Common myeloid progenitor, CD34-positive (primary cell): ENCODE measurements around the gene PRKN.

Experiments
- CTCF ChIA-PET: fragments of 350-600 bp; sonication (Branson Sonifier 250); formaldehyde crosslinking; loops from one replicate; lab custom pipeline; 2021; ENCODE audit warnings: antibody characterized with exemption; lab: Charles Lee
- POLR2A ChIA-PET: fragments of 350-600 bp; sonication (Branson Sonifier 250); formaldehyde crosslinking; loops from one replicate; lab custom pipeline; 2021; ENCODE audit warnings: antibody characterized with exemption; lab: Charles Lee
- DNase-seq, 3 donors: peaks; one replicate each; pipeline versions ENCODE4 v3.0.0 to v3.0.0-alpha.2; 2013
- H3K27ac ChIP-seq, 2 experiments: 1 replicate in 1 of 2; 2 replicates in 1 of 2; pipeline ENCODE4 v1.7.0; 2013; ENCODE audit warnings: inconsistent platforms in 2 of 2, low read length in 2 of 2, mild to moderate bottlenecking in 2 of 2, low read depth in 1 of 2, moderate library complexity in 1 of 2; ENCODE audit not compliant: severe bottlenecking in 2 of 2, insufficient read depth in 1 of 2, poor library complexity in 1 of 2
- H3K27me3 ChIP-seq, 5 experiments: replicated peaks in 2 of 5; 1 replicate in 3 of 5; 2 replicates in 2 of 5; pipeline versions ENCODE4 v1.6.1 to v1.7.0; 2013; ENCODE audit warnings: low read length in 4 of 5, mild to moderate bottlenecking in 2 of 5, moderate library complexity in 2 of 5, inconsistent platforms in 1 of 5; ENCODE audit not compliant: insufficient read depth in 5 of 5, control insufficient read depth in 4 of 5
- H3K36me3 ChIP-seq, 4 experiments: 1 replicate in 2 of 4; 2 replicates in 2 of 4; pipeline versions ENCODE4 v1.6.1 to v1.7.0; 2013; ENCODE audit warnings: low read length in 3 of 4, control low read depth in 1 of 4, mild to moderate bottlenecking in 1 of 4; ENCODE audit not compliant: control insufficient read depth in 4 of 4, insufficient read depth in 4 of 4
- H3K4me1 ChIP-seq, 4 experiments: 1 replicate in 3 of 4; 2 replicates in 1 of 4; pipeline versions ENCODE4 v1.6.1 to v1.7.1; 2013; ENCODE audit warnings: low read length in 3 of 4, mild to moderate bottlenecking in 3 of 4, control low read depth in 1 of 4, inconsistent platforms in 1 of 4, moderate library complexity in 1 of 4; ENCODE audit not compliant: control insufficient read depth in 4 of 4, insufficient read depth in 4 of 4; ENCODE audit errors: control extremely low read depth in 1 of 4
- H3K4me3 ChIP-seq, 7 experiments: 1 replicate in 4 of 7; 2 replicates in 3 of 7; pipeline versions ENCODE4 v1.5.1 to v1.7.0; 2013; ENCODE audit warnings: mild to moderate bottlenecking in 7 of 7, low read length in 6 of 7, moderate library complexity in 6 of 7, inconsistent platforms in 2 of 7, low read depth in 2 of 7, control low read depth in 1 of 7; ENCODE audit not compliant: insufficient read depth in 4 of 7, control insufficient read depth in 1 of 7; ENCODE audit errors: extremely low read depth in 1 of 7
- H3K9me3 ChIP-seq, 5 experiments: 1 replicate in 4 of 5; 2 replicates in 1 of 5; pipeline versions ENCODE4 v1.6.1 to v1.7.1; 2013; ENCODE audit warnings: low read length in 4 of 5, mild to moderate bottlenecking in 2 of 5, inconsistent platforms in 1 of 5, low read depth in 1 of 5, moderate library complexity in 1 of 5; ENCODE audit not compliant: control insufficient read depth in 4 of 5, insufficient read depth in 2 of 5; ENCODE audit errors: control extremely low read depth in 1 of 5
- WGBS: methylation state at CpG from one replicate; pipeline ENCODE4 v1.1.5; 2013; ENCODE audit not compliant: insufficient coverage; 5-methylcytosine and 5-hydroxymethylcytosine counted together

Gene PRKN

DNA sequence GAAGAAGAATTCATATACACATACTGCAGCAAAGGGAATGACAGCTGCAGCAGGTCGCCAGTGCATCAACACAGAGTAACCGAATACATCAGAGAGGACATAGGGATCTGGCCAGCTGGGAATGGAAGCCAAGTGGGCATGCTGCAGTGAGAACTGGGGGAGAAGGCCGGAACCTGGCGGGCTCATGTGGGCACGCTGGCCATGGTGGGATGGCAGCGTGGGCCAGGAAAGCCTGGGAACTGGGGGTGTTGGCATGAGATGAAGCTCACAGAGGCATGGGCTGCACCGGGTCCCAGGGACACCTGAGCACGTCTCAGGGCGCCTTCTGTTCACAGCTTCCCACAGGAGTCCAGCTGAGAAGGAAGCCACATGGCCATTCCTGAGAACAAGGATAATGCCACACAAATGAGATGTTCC, 1314.2 kb downstream of the PRKN start:
- no peak overlapping the region for H3K27ac ChIP-seq
- CTCF ChIA-PET, result no interaction called here
- POLR2A ChIA-PET, result no interaction called here

DNA sequence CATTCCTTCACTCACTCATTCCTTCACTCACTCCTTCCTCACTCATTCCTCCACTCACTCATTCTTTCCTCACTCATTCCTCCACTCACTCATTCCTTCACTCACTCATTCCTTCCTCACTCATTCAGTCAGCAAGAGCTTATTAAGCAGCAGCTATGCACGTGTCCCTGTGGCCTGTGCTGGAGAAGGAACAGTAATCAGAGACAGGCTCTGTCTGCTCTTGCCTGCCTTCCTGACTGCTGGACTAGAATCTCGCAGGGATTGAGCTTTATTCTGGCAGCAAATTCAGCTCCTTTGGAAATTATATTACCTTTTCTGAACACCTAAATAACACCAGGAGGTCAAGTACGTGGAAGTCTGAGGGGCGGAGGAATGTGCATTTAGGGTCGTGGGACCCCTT, 1314.8 kb downstream of the PRKN start:
- Histone ChIP-seq H3K4me1 (no peaks in the 10 kb centered on the region), H3K36me3 (no peaks in the 10 kb centered on the region), H3K9me3 (no peaks in the 10 kb centered on the region), H3K27me3 (peaks cover 0 to 5% (median 0%) of the 10 kb centered on the region in 5 experiments), H3K27ac (no peak overlapping the region), H3K4me3 (no peak overlapping the region)
- POLR2A ChIA-PET, result no interaction called here
- CTCF ChIA-PET, result no interaction called here
- WGBS, result 89% methylated on average over 4 of the region's 5 CpGs
- DNase-seq, result no peak

More for the DNA sequence above, 1314.2 kb downstream of the PRKN start:
- Histone ChIP-seq H3K27me3 (peaks cover 0 to 5% (median 0%) of the 10 kb centered on the region in 5 experiments), H3K9me3 (no peaks in the 10 kb centered on the region), H3K4me3 (no peak overlapping the region), H3K36me3 (no peaks in the 10 kb centered on the region), H3K4me1 (no peaks in the 10 kb centered on the region)
- no peak for DNase-seq
- 94% methylated on average over 9 of the region's 9 CpGs for WGBS

- no peak for DNase-seq
- H3K27ac ChIP-seq, result no peak overlapping the region
- peaks cover 0 to 5% (median 0%) of the 10 kb centered on the region in 5 experiments for H3K27me3 ChIP-seq
- 94% methylated on average over 3 of the region's 4 CpGs for WGBS
- no peak overlapping the region for H3K4me3 ChIP-seq
- H3K4me1 ChIP-seq, result no peaks in the 10 kb centered on the region
- no peaks in the 10 kb centered on the region for H3K9me3 ChIP-seq
- ChIA-PET POLR2A (no interaction called here), CTCF (no interaction called here)
- no peaks in the 10 kb centered on the region for H3K36me3 ChIP-seq
These were observed 1316.2 kb downstream of the PRKN start for GRCh38 chr6:161411265-161411944.

- ChIA-PET POLR2A (no interaction called here), CTCF (interaction anchor here (0.8 kb wide), 1 partner anchor 8 kb away, joined by 3 read pairs; no protein-coding TSS in a partner anchor)
- no peaks in the 10 kb centered on the region for H3K36me3 ChIP-seq
- no peaks in the 10 kb centered on the region for H3K9me3 ChIP-seq
- H3K4me3 ChIP-seq, result no peak overlapping the region
- H3K27me3 ChIP-seq, result peaks cover 0 to 3% (median 0%) of the 10 kb centered on the region in 5 experiments
- no peak for DNase-seq
- no peaks in the 10 kb centered on the region for H3K4me1 ChIP-seq
- WGBS, result 94% methylated on average over 4 of the region's 6 CpGs
- no peak overlapping the region for H3K27ac ChIP-seq
These were observed 1316.8 kb downstream of the PRKN start for GRCh38 chr6:161410736-161411135.

- Histone ChIP-seq H3K9me3 (no peaks in the 10 kb centered on the region), H3K27me3 (peaks cover 0 to 3% (median 0%) of the 10 kb centered on the region in 5 experiments), H3K4me3 (no peak overlapping the region), H3K36me3 (no peaks in the 10 kb centered on the region), H3K4me1 (no peaks in the 10 kb centered on the region), H3K27ac (no peak overlapping the region)
- CTCF ChIA-PET, result interaction anchor here (0.8 kb wide), 1 partner anchor 8 kb away, joined by 3 read pairs; no protein-coding TSS in a partner anchor
- DNase-seq, result no peak
- 96% methylated on average over 4 of the region's 6 CpGs for WGBS
- POLR2A ChIA-PET, result no interaction called here
These were observed 1317.5 kb downstream of the PRKN start for GRCh38 chr6:161410076-161410475.

DNA sequence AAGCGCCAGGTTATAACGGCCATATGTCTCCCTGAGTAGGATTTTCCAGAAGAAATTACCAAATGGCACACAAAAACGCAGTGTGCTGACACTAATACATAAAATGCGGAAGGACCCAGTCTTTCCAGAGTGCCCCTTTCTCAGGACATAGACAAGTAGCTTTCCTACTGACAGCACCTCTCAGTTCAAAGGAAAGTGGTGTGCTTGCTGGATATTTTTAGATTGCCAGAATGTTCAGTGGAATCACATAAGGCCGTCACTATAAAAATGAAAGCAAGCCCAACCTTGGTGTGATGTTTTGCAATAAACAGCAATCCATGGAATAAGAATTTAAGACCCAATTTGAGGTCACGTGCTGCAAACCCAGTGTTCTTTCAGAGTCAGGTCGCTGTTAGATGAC, 1318.2 kb downstream of the PRKN start:
- CTCF ChIA-PET, result no interaction called here
- Histone ChIP-seq H3K36me3 (no peaks in the 10 kb centered on the region), H3K9me3 (peaks cover 0 to under 1% (median 0%) of the 10 kb centered on the region in 5 experiments), H3K4me1 (no peaks in the 10 kb centered on the region), H3K4me3 (no peak overlapping the region), H3K27ac (no peak overlapping the region), H3K27me3 (no peaks in the 10 kb centered on the region)
- 99% methylated on average over 7 of the region's 7 CpGs for WGBS
- POLR2A ChIA-PET, result no interaction called here
- no peak for DNase-seq

GRCh38 chr6:161408041-161408440, 1319.5 kb downstream of the PRKN start:
- WGBS, result no CpG with 5 or more reads among the region's 8 CpGs
- DNase-seq, result no peak
- Histone ChIP-seq H3K27ac (no peak overlapping the region), H3K9me3 (peaks cover 0 to 5% (median 4%) of the 10 kb centered on the region in 5 experiments), H3K4me3 (no peak overlapping the region), H3K4me1 (no peaks in the 10 kb centered on the region), H3K27me3 (no peaks in the 10 kb centered on the region), H3K36me3 (no peaks in the 10 kb centered on the region)
- ChIA-PET CTCF (interaction anchor here (0.6 to 1.5 kb wide), 2 partner anchors 9 to 489 kb away, joined by 3 read pairs; no protein-coding TSS in a partner anchor), POLR2A (no interaction called here)
